Activated gamma-delta T cell treated with anti-CD3 and anti-CD28 coated beads, Interleukin-2, amount 50 U/mL, for 16 hours (primary cell): Measurements from ENCODE around the gene ACMSD.

ENCODE experiments used
- DNase-seq: peaks from one replicate; pipeline ENCODE4 v3.0.0-alpha.2; 2020; ENCODE audit warnings: low read depth

The ACMSD gene

DNA sequence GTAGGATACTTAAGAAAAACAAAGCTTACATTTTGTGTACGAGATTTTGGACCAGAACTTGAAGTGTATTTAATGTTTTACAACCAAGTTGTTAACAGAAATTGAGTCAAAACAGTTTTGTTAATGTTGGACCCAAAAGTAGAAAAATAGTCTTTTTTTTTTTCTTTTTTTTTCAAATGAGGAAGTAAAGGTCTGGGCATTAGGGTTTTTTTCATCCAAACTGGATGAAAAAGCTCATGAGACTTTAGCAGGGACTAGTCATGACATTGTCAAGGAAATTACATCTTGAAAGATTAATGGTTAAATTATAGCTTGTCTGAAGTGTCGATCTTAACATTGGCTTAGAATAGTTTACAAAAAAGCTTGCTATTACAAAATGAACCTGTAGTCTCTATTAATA is 112.5 kb downstream of the ACMSD start:
- DNase-seq = no peak
